Nephron progenitor cell (in vitro differentiated cells): ENCODE measurements around the gene CYP2C8.
"Not testable (repeated sequence)": the region's sequence is repeated elsewhere in the genome, so short reads cannot be mapped to it uniquely, and the experiment has no call there.

Source experiments
- DNase-seq: peaks from one replicate; pipeline ENCODE4 v3.0.0; 2021
- H3K27ac Mint-ChIP-seq: 2 replicates; pipeline ENCODE4 v1.8.0; 2021; ENCODE audit warnings: mild to moderate bottlenecking, moderate library complexity, mixed read lengths
- H3K27me3 Mint-ChIP-seq: 2 replicates; pipeline ENCODE4 v1.8.0; 2021; ENCODE audit warnings: mild to moderate bottlenecking, low read depth, mixed read lengths; ENCODE audit not compliant: poor library complexity
- H3K36me3 Mint-ChIP-seq: 2 replicates; pipeline ENCODE4 v1.8.0; 2021; ENCODE audit warnings: low read depth, mixed read lengths
- H3K4me1 Mint-ChIP-seq: 2 replicates; pipeline ENCODE4 v1.8.0; 2021; ENCODE audit warnings: mixed read lengths
- H3K4me3 Mint-ChIP-seq: 2 replicates; pipeline ENCODE4 v1.8.0; 2021; ENCODE audit warnings: mild to moderate bottlenecking, moderate library complexity, mixed read lengths
- H3K9me3 Mint-ChIP-seq: 2 replicates; pipeline ENCODE4 v1.8.0; 2021; ENCODE audit warnings: mild to moderate bottlenecking, moderate library complexity, mixed read lengths
- CTCF ChIP-seq: fragments of 200-600 bp; sonication (generic); IDR thresholded peaks from 2 replicates; pipeline ENCODE4 v1.5.0; 2021; ENCODE audit warnings: antibody characterized with exemption

Gene CYP2C8

GRCh38 chr10:95071107-95071660, 1.9 kb upstream of the CYP2C8 start:
- DNase-seq = no peak
- Mint-ChIP-seq H3K4me1 (no peaks in the 10 kb centered on the region), H3K27ac (no peak overlapping the region), H3K9me3 (no peaks in the 10 kb centered on the region), H3K27me3 (peaks cover 2% of the 10 kb centered on the region), H3K36me3 (no peaks in the 10 kb centered on the region), H3K4me3 (no peak overlapping the region)
- no peak for TF ChIP-seq CTCF

GRCh38 chr10:95064125-95064524, 5.2 kb downstream of the CYP2C8 start:
- H3K27ac Mint-ChIP-seq, H3K27me3 Mint-ChIP-seq, H3K4me3 Mint-ChIP-seq, H3K4me1 Mint-ChIP-seq, H3K36me3 Mint-ChIP-seq, DNase-seq: not testable (repeated sequence)
- H3K9me3 Mint-ChIP-seq = peaks cover 18% of the 10 kb centered on the region

GRCh38 chr10:95056744-95057363, 12.4 kb downstream of the CYP2C8 start:
- TF ChIP-seq CTCF = no peak
- DNase-seq = no peak
- Mint-ChIP-seq H3K4me1 (no peaks in the 10 kb centered on the region), H3K27me3 (peaks cover 2% of the 10 kb centered on the region), H3K4me3 (no peak overlapping the region), H3K36me3 (peaks cover 5% of the 10 kb centered on the region), H3K9me3 (peaks cover 5% of the 10 kb centered on the region), H3K27ac (no peak overlapping the region)

- Mint-ChIP-seq H3K4me3 (no peak overlapping the region), H3K4me1 (no peaks in the 10 kb centered on the region), H3K36me3 (no peaks in the 10 kb centered on the region), H3K27me3 (peaks cover 3% of the 10 kb centered on the region), H3K9me3 (no peaks in the 10 kb centered on the region), H3K27ac (peak overlapping the region; percentile 68)
- DNase-seq = no peak
- no peak for TF ChIP-seq CTCF
These were observed 19.4 kb downstream of the CYP2C8 start for GRCh38 chr10:95049919-95050318.

- no peak overlapping the region for H3K4me3 Mint-ChIP-seq
These were observed 21.1 kb downstream of the CYP2C8 start for GRCh38 chr10:95048206-95048605.

GRCh38 chr10:95039281-95039680, 30.0 kb downstream of the CYP2C8 start:
- Mint-ChIP-seq H3K36me3 (no peaks in the 10 kb centered on the region), H3K9me3 (no peaks in the 10 kb centered on the region), H3K4me3 (no peak overlapping the region), H3K4me1 (no peaks in the 10 kb centered on the region), H3K27ac (no peak overlapping the region), H3K27me3 (no peaks in the 10 kb centered on the region)
- no peak for TF ChIP-seq CTCF
- no peak for DNase-seq

More at GRCh38 chr10:95048206-95048605, 21.1 kb downstream of the CYP2C8 start:
- no peak for DNase-seq
- TF ChIP-seq CTCF = no peak
- Mint-ChIP-seq H3K36me3 (no peaks in the 10 kb centered on the region), H3K27ac (no peak overlapping the region), H3K9me3 (no peaks in the 10 kb centered on the region), H3K27me3 (peaks cover 3% of the 10 kb centered on the region), H3K4me1 (no peaks in the 10 kb centered on the region)
